Stimulated activated CD4-positive, alpha-beta T cell treated with anti-CD3 and anti-CD28 coated beads, Interleukin-4, amount 100 ng/mL, for 48 hours (primary cell): ENCODE data around the gene GABBR1.

Source experiments
- DNase-seq, 2 donors: peaks; one replicate each; pipeline ENCODE4 v3.0.0-alpha.2; 2020; ENCODE audit warnings: low read depth in 2 of 2

GABBR1 gene

GRCh38 chr6:29653452-29654038 is 20.6 kb upstream of the GABBR1 start:
- DNase-seq, result peak; percentile 9 to 29

GRCh38 chr6:29652198-29652584 is 19.2 kb upstream of the GABBR1 start:
- no peak for DNase-seq

- DNase-seq, result no peak
These were observed 18.6 kb upstream of the GABBR1 start for GRCh38 chr6:29651413-29652197.

- peak; percentile 98 for DNase-seq
These were observed 17.0 kb upstream of the GABBR1 start for GRCh38 chr6:29649701-29650673.

GRCh38 chr6:29647927-29648642 is 15.1 kb upstream of the GABBR1 start:
- DNase-seq, result no peak

- no peak for DNase-seq
These were observed 8.6 kb upstream of the GABBR1 start for GRCh38 chr6:29641430-29642148.

- no peak for DNase-seq
These were observed 4.3 kb upstream of the GABBR1 start for GRCh38 chr6:29637247-29637646.

- DNase-seq, result no peak
These were observed 537 bp upstream of the GABBR1 start for GRCh38 chr6:29633534-29633905.

- DNase-seq, result peak; percentile 24 to 27
These were observed 887 bp downstream of the GABBR1 start for GRCh38 chr6:29631860-29632731.

- no peak for DNase-seq
These were observed 1.7 kb downstream of the GABBR1 start for GRCh38 chr6:29631209-29631810.

GRCh38 chr6:29630315-29630714 is 2.7 kb downstream of the GABBR1 start:
- no peak for DNase-seq

GRCh38 chr6:29629571-29629970 is 3.4 kb downstream of the GABBR1 start:
- no peak for DNase-seq

GRCh38 chr6:29628419-29629281 is 4.3 kb downstream of the GABBR1 start:
- DNase-seq, result peak; percentile 34 to 46

GRCh38 chr6:29627755-29628418 is 5.1 kb downstream of the GABBR1 start:
- peak; percentile 23 to 34 for DNase-seq

- DNase-seq, result no peak
These were observed 5.8 kb downstream of the GABBR1 start for GRCh38 chr6:29626948-29627754.

GRCh38 chr6:29625337-29625930 is 7.5 kb downstream of the GABBR1 start:
- no peak for DNase-seq

GRCh38 chr6:29624520-29624961 is 8.4 kb downstream of the GABBR1 start:
- DNase-seq, result no peak
